Measurements from ENCODE around the gene ELN.
A peak's percentile ranks its signal among the peaks of the same experiment; 100 is the strongest.
"Not testable (repeated sequence)": the region's sequence is repeated elsewhere in the genome, so short reads cannot be mapped to it uniquely, and the experiment has no call there.

ELN gene

DNA sequence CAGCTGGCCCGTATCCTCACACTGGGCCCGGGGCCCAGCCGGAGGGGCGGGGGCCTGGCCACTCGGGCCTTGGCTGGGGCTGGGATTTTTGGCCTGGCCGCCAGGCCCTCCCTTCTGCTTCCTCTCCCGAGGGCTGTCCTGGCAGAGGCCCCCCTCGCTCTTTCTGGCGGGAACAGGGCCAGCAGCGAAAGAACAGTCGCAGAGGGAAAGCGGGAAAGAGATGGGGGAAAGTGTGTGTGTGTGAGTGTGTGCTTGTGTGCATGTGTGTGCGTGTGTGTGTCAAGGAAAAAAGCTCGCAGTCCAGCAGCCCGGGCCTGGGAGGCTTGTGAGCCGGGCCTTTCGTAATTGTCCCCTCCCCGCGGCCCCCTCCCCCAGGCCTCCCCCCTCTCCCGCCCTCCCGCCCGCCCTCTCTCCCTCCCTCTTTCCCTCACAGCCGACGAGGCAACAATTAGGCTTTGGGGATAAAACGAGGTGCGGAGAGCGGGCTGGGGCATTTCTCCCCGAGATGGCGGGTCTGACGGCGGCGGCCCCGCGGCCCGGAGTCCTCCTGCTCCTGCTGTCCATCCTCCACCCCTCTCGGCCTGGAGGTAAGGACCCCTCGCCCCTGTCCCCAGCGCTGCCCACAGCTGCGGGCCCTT is at the start of gene ELN:
ELN (plus strand) TSS at position 491 of the 638 bp plus-strand sequence; CDS start at position 506, 15 bp downstream.
- Mint-ChIP-seq H3K4me1 (peaks cover 66% of the 10 kb centered on the region), H3K36me3 (ENCODE audit: low read depth) (no peaks in the 10 kb centered on the region), H3K27ac (peak within 1 kb of the TSS; percentile 81 to 91 (median 90)), H3K4me3 (peak within 1 kb of the TSS; percentile 63 to 87 (median 86)), H3K9me3 (no peaks in the 10 kb centered on the region), H3K27me3 (ENCODE audit: low read depth) (peaks cover 18% of the 10 kb centered on the region)
- TF ChIP-seq, protein P1, sequence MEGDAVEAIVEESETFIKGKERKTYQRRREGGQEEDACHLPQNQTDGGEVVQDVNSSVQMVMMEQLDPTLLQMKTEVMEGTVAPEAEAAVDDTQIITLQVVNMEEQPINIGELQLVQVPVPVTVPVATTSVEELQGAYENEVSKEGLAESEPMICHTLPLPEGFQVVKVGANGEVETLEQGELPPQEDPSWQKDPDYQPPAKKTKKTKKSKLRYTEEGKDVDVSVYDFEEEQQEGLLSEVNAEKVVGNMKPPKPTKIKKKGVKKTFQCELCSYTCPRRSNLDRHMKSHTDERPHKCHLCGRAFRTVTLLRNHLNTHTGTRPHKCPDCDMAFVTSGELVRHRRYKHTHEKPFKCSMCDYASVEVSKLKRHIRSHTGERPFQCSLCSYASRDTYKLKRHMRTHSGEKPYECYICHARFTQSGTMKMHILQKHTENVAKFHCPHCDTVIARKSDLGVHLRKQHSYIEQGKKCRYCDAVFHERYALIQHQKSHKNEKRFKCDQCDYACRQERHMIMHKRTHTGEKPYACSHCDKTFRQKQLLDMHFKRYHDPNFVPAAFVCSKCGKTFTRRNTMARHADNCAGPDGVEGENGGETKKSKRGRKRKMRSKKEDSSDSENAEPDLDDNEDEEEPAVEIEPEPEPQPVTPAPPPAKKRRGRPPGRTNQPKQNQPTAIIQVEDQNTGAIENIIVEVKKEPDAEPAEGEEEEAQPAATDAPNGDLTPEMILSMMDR (IDR thresholded peaks at IDR 0.05; ENCODE audit: unreplicated experiment in 3 of 3), result no peak

DNA sequence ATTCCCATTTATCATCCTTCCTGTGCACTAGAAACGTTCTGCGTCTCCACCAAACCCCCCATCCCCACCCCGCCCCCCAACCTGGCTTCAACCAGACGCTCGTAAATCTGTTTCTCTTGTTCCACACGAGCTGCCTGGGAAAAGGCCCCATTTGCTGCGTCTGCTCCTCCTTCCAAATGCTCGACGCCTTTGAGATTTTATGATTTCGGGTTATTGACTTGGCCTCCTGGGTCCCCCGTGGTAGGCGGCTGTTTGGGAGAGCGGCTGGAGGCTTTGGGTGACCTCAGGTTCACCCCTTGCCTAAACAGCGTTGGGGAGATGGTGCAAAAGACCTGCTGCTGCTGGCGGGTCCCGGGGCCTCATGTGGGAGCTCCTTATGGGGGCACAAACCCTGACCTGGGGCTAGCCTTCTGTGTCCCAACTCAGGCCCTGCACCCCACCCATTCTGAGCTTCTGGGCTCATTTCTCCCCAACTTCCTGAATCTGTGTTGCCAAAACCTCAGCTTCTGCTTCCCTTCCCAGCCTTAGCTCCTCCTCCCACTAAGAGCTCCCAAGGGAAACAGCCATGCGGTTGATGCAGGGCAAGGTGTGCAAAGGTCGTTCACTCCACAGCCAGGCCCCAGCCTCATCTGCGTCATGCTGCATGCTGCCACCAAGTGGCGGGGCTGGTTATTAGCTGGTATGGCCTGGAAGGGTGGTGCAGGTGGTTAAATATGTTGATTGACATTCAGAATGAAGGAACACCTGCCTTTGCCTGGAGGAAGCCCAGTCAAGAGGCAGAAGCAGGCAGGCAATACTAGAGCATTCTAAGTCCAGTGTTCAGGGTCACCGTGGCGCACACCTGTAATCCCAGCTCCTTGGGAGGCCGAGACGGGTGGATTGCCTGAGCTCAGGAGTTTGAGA is 49.1 kb upstream of the ELN start:
- TF ChIP-seq, protein P1 (IDR thresholded peaks at IDR 0.05; ENCODE audit: unreplicated experiment in 3 of 3), result peak in 1 of 3 experiments; percentile 21
- Mint-ChIP-seq H3K4me3 (peak overlapping the region; percentile 19 to 58 (median 42)), H3K27me3 (ENCODE audit: low read depth) (peaks cover 64% of the 10 kb centered on the region), H3K4me1 (peaks cover 75% of the 10 kb centered on the region), H3K36me3 (ENCODE audit: low read depth) (no peaks in the 10 kb centered on the region), H3K27ac (peak overlapping the region; percentile 95 to 97 (median 96)), H3K9me3 (no peaks in the 10 kb centered on the region)

DNA sequence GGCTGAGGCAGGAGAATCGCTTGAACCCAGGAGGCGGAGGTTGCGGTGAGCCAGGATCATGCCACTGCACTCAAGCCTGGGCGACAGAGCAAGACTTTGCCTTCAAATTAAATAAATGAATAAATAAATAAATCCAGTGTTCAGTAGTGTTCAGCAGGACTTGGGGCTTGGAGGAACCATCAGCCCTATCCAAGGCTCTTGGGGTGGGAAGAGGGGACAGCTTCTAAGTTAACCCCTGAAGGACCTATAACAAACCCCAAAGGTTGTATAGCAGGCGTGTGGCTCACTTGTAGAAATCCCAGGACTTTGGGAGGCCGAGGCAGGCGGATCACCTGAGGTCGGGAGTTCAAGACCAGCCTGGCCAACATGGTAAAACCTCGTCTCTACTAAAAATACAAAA is 48.3 kb upstream of the ELN start:
- H3K4me3 Mint-ChIP-seq; H3K9me3 Mint-ChIP-seq; H3K36me3 Mint-ChIP-seq (ENCODE audit: low read depth): not testable (repeated sequence)
- peak overlapping the region in 1 of 3 experiments; percentile 58 for H3K27ac Mint-ChIP-seq
- peaks cover 68% of the 10 kb centered on the region for H3K4me1 Mint-ChIP-seq
- H3K27me3 Mint-ChIP-seq (ENCODE audit: low read depth), result peaks cover 57% of the 10 kb centered on the region

DNA sequence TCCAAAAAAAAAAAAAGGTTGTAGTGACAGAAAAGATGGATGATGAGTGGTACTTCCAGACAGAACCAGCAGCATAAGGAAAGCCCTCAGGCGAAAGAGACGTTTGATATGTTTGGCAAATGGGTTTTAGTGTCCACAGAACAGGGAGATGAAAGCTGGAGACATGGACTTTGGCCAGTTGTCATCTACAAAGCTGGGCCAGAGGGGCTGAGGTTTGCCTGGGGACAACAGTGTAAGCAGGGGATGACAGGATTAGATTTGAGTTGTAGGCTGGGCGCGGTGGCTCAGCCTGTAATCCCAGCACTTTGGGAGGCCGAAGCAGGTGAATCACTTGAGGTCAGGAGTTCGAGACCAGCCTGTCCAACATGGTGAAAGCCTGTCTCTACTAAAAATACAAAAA is 47.8 kb upstream of the ELN start:
- Mint-ChIP-seq H3K4me3 (peak overlapping the region in 1 of 3 experiments; percentile 25), H3K27ac (peak overlapping the region in 2 of 3 experiments; percentile 20 to 58), H3K4me1 (peaks cover 68% of the 10 kb centered on the region), H3K9me3 (no peaks in the 10 kb centered on the region), H3K36me3 (ENCODE audit: low read depth) (no peaks in the 10 kb centered on the region), H3K27me3 (ENCODE audit: low read depth) (peaks cover 53% of the 10 kb centered on the region)
- TF ChIP-seq, protein P1 (IDR thresholded peaks at IDR 0.05; ENCODE audit: unreplicated experiment in 3 of 3), result no peak

DNA sequence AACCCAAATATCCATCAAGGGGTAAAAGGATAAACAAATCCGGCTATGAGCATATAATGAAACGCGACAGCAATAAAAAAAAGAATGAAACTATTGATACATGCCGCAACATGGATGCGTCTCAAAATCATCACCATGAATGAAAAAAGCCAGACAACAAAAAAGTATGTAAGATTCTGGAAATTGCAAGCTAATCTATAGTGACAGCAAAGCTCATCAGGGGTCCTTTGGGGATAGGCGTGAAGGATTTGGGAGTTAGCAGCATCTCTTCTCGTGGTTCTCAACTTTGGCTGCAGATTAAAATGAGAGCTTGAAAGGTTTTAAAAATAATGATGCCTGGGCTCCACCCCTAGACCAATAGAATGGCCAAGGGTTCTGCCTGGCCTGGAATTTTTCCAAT is 46.0 kb upstream of the ELN start:
- H3K27me3 Mint-ChIP-seq (ENCODE audit: low read depth), result peaks cover 38% of the 10 kb centered on the region
- peak overlapping the region in 1 of 3 experiments; percentile 46 for H3K4me3 Mint-ChIP-seq
- peak overlapping the region in 2 of 3 experiments; percentile 29 to 37 for H3K27ac Mint-ChIP-seq
- H3K36me3 Mint-ChIP-seq (ENCODE audit: low read depth), result no peaks in the 10 kb centered on the region
- peaks cover 53% of the 10 kb centered on the region for H3K4me1 Mint-ChIP-seq
- TF ChIP-seq, protein P1 (IDR thresholded peaks at IDR 0.05; ENCODE audit: unreplicated experiment in 3 of 3), result no peak
- H3K9me3 Mint-ChIP-seq, result no peaks in the 10 kb centered on the region

DNA sequence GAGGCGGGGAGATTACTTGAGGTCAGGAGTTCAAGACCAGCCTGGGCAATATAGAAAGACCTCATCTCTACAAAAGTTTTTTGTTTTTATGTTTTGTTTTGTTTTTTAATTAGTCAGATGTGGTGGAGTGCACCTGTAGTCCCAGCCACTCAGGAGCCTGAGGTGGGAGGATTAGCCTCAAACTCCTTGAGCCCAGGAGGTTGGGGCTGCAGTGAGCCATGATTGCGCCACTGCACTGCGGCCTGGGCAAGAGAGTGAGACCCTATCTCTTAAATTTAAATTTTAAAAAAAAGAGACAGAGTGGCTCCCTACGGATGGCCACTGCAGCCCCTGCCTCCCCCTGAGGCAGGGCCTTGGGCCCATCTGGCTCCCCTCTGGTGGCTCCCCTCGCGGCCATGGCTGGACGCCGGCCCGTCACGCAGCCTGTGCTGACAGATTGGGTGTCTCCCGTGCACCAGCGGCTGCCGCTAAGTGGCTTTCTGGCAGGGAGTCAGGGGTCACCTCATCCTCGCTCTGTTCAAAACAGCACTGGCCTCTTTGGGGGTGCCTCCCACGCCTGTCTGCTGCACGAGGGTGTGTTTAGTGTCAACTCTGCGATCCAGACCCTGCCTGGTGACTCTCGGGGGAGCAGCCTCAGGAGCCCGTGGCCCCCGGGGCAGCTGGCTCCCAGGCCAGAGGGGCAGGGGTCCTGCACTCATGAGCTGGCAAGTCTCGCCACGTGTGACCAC is 44.4 kb upstream of the ELN start:
- no peak overlapping the region for H3K4me3 Mint-ChIP-seq

More for the DNA sequence above, 44.4 kb upstream of the ELN start:
- Mint-ChIP-seq H3K9me3 (no peaks in the 10 kb centered on the region), H3K27me3 (ENCODE audit: low read depth) (peaks cover 25% of the 10 kb centered on the region), H3K36me3 (ENCODE audit: low read depth) (no peaks in the 10 kb centered on the region), H3K27ac (peak overlapping the region in 1 of 3 experiments; percentile 20), H3K4me1 (peaks cover 39% of the 10 kb centered on the region)
- TF ChIP-seq, protein P1 (IDR thresholded peaks at IDR 0.05; ENCODE audit: unreplicated experiment in 3 of 3), result no peak
